HUDEP-2 (cell line): ENCODE results near the gene HDLBP.
A peak's percentile ranks its signal among the peaks of the same experiment; 100 is the strongest.

ENCODE experiments used
- DNase-seq, 76 experiments: peaks; one replicate each; lab custom pipeline; 2025; ENCODE audit not compliant: unreplicated experiment in 76 of 76; lab: John Stamatoyannopoulos, UW

The HDLBP gene

GRCh38 chr2:241216211-241216761, 99.2 kb downstream of the HDLBP start:
- DNase-seq, result no peak

- peak in 66 of 76 experiments; percentile 11 to 77 (median 36) for DNase-seq
Observed at GRCh38 chr2:241215421-241215820, 100.1 kb downstream of the HDLBP start.

DNA sequence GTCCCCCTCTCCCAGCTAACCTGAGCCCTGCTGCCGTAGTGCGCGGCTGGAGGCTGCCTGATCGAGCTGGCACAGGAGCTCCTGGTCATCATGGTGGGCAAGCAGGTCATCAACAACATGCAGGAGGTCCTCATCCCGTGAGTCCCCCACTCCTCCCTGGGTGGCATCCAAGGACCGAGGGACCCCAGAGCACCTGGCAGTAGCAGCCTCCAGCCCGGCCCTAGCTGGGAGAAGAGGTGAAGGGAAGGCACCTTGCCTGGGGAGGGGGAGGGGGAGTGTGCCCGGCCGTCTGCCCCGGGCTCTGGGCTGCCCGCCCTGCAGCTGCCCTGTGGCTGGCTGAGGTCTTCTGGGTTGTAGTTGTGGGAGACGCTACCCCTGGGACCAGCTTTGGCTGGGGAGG, 100.7 kb downstream of the HDLBP start:
- no peak for DNase-seq

GRCh38 chr2:241214209-241214608, 101.3 kb downstream of the HDLBP start:
- no peak for DNase-seq

- no peak for DNase-seq
Observed at GRCh38 chr2:241213567-241213966, 101.9 kb downstream of the HDLBP start.

GRCh38 chr2:241213041-241213440, 102.4 kb downstream of the HDLBP start:
- no peak for DNase-seq

DNA sequence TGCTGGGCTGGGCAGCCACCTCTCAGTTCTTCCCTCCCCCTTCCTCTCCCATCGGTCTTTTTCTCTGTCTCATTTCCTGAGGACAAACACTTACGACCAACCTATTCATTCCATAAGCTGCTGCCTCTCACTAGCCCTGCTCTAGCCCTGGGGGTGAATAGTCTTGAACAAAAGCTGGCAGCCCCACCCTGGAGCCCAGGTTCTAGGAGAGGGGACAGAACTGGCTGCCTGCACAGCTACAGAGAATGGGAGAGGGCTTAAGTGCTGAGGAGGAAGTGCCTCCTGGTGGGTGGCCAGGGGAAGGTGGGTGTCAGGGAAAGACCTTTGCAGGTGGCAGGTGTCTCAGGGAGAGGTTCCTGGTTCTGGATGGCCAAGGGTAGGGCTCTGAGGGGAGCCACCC, 104.2 kb downstream of the HDLBP start:
- DNase-seq, result no peak

- DNase-seq, result no peak
Observed at GRCh38 chr2:241209271-241209670, 106.2 kb downstream of the HDLBP start.

GRCh38 chr2:241208058-241208457, 107.4 kb downstream of the HDLBP start:
- no peak for DNase-seq

GRCh38 chr2:241207641-241208040, 107.8 kb downstream of the HDLBP start:
- DNase-seq, result no peak

DNA sequence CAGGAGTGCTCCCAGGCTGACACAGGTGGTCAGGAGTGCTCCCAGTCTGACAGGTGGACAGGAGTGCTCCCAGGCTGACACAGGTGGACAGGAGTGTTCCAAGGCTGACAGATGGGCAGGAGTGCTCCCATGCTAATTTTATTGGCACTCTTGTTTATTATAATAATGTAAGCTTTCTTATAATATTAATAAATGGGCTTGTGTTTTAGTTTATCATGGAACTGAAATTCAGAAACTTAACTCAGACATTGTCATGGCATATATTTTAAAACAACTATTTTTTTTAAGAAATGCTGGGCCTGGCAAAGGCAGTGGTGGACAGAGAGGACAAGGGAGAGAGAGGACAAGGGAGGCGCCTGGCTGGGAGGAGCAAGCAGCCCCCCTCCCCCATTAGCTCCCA, 108.3 kb downstream of the HDLBP start:
- no peak for DNase-seq

DNA sequence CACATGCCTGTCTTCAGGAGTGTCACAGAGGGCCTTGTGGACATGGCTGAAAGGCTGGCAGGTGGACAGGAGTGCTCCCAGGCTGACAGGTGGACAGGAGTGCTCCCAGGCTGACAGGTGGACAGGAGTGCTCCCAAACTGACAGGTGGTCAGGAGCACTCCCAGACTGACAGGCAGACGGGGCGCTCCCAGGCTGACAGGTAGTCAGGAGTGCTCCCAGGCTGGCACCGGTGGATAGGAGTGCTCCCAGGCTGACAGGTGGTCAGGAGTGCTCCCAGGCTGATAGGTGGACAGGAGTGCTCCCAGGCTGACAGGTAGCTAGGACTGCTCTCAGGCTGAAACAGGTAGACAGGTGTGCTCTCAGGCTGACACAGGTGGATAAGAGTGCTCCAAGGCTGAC, 110.4 kb downstream of the HDLBP start:
- DNase-seq, result no peak

DNA sequence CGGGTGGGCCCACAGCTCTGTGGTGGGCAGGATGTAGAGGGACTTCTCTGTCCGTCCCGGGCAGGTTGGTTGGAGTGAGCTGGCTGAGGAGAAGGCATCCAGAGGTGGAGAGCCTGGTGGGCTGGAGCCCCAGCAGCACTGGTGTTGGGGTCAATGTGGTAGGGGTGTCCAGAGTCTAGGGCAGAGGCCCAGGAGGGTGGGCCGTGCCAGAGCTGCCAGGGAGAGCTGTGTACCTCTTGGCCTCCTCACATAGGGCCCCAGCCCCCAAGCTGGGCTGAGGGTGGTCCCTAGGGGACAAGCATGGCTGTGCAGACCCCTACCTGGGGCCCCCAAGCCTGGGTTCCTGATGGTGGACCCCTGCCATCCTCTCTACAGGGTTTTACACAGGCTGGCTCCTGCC, 111.0 kb downstream of the HDLBP start:
- no peak for DNase-seq

DNA sequence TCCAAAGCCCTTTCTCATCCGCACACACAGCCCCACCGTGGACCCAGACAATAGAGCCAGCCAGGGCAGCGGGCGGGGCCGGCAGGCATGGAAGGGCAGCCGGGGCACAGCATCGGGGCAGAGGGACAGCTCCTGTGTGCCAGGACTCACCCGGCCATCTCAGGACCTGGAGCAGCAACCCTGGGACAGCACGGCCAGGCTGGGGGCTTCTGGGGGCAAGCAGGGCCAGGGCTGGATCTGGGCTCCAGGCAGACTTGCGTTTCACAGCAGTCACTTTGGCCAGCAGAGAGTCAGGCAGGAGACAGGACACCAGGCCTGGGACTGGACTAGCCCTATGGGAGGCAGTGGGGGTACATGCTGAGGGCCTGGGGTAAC, 111.5 kb downstream of the HDLBP start:
- no peak for DNase-seq

GRCh38 chr2:241203218-241204009, 112.1 kb downstream of the HDLBP start:
- DNase-seq, result no peak

GRCh38 chr2:241202681-241203080, 112.8 kb downstream of the HDLBP start:
- no peak for DNase-seq

DNA sequence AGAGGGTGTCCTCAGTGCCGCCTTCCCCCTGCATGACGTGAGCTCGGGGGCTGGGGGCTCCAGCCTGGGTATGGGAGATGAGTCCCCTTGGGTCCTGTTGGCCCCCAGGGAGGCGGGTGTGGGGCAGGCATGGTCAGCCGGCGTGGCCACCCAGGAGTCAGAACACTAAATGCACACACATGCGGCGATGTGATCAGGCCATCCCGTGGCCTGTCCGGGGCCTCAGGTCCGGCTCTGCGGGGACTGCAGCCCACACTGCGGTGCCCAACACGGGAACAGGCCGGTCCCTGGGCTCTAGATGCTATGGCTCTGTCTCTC, 113.2 kb downstream of the HDLBP start:
- no peak for DNase-seq

DNA sequence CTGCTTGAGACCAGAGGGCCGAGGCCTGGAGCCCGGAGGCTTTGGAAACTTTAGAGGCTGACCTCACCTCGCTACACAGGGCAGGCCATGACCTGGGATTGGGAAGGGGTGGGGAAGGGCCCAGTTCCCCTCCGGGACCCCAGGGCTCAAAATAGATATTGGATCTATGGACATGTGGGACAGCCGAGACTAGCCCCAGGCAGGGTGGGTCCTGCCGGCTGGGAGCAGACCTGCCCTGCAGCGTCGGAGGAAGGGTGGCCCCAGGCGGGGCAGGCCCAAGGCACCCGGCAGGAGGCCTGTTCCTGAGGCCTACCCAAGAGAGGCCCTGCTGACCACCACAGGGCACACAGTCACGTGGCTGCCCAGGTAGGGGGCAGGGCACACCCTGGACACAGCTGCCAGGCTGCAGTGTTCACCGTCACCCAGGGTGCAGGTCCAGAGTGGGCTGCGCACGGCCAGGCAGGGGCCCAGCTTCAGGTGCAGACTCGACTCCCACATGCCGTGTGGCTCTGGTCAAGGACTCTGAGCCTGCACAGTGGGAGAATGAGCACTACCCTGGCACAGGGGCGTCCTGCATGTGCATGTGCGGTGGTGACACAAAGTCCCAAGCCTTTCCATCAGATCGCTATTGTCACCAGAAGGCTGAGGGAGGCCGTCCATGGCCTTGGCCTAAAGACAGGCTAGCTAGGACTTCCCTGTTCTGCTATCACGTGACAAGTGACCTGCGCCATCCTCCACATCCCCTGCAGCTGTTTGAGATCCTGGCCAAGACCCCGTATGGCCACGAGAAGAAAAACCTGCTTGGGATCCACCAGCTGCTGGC, 113.8 kb downstream of the HDLBP start:
- DNase-seq, result no peak

DNA sequence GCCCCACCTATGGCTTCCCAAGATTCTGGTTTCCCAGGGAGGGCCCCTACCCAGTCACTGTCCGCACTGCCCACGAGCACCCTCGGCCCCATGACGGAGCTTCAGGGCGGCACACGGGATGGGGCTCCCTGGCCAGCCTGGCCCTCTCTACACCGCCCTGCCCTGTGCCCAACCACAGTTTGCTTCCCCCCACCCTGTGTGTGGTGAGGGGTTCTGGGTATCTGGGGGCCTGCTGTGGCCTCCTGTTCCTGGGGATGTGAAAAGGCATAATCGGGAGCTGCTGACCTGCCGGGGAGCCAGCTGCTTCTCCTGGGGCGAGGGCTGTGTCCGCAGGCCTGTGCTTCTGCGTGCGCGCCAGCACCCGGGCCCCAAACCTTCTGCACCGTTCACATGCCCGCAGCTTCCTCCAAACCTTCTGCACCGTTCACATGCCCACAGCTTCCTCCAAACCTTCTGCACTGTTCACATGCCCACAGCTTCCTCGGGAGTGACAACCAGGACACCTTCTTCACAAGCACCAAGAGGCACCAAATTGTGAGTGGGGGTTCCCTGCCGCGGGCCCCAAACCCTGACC, 114.6 kb downstream of the HDLBP start:
- no peak for DNase-seq

GRCh38 chr2:241199897-241200821, 115.3 kb downstream of the HDLBP start:
- DNase-seq, result no peak

DNA sequence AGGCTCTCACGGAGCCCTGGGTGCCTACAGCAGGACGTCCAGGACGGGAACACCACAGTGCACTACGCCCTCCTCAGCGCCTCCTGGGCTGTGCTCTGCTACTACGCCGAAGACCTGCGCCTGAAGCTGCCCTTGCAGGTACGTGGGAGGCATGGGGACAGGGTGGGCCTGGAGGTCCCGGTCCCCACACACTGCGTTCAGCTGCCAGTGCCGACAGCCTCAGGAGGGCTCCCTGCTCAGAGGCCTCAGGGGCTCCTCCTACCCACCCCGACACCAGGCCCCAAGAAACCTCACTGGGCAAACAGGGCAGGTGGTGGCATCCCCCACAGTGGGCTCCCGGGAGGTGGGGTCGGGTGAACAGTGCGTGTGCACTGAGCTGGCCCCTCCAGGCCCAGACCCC, 116.2 kb downstream of the HDLBP start:
- no peak for DNase-seq
